HTERT RPE-1 (cell line): ENCODE measurements around the gene STKLD1.
"Not testable (repeated sequence)": the region's sequence is repeated elsewhere in the genome, so short reads cannot be mapped to it uniquely, and the experiment has no call there.

ENCODE experiments used
- in situ Hi-C: fragments of 300-500 bp; cut with MboI; formaldehyde crosslinking; loops from 4 replicates; pipeline ENCODE4 v1.14.3; 2020; ENCODE audit warnings: low sequenced_read_pairs

STKLD1 gene

DNA sequence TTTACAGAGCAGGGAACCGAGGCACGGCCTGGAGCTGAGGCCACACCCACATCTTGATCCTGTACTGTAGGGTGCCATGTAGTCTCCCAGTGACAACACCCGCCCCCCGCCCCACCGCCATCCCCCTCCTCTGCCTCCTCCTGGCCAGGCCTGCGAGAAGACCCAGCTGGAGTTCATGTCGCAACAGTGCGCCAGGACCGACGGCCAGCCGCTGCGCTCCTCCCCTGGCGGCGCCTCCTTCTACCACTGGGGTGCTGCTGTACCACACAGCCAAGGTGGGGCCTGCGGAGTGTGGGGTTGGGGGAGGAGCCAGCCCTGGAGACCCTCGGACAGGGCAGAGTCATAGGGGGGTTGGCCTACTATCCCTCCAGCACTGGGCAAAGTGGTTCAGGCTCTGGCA is 60.5 kb downstream of the STKLD1 start:
- in situ Hi-C loops, result no loop called here

DNA sequence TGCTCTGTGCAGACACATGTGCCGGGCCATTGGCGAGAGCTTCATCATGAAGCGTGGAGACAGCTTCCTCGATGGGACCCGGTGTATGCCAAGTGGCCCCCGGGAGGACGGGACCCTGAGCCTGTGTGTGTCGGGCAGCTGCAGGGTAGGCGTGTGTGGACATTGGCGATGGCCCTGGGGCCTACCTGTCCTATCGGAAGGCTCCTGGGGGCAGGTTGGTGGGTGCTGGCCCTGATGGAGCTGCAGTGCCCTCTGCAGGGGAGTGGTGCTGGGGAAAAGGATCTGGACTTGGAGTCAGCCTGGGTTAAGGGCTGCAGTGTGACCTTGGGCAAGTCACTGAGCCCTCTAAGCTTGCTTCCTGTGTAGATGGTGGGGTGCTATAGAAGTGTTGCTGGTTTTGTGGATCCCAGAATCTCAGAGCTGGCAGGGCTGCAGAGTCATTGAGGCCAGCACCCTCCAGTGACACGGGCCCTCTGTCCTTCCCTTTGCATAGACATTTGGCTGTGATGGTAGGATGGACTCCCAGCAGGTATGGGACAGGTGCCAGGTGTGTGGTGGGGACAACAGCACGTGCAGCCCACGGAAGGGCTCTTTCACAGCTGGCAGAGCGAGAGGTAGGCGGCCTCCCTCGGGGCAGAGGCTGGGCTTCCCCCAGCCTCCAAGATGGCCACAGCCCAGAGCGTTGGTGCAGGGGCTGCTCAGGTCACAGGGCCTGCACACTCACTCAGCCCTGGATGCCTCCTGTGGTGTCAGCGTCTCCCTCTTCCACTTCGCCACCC is 61.8 kb downstream of the STKLD1 start:
- in situ Hi-C loops, result no loop called here

DNA sequence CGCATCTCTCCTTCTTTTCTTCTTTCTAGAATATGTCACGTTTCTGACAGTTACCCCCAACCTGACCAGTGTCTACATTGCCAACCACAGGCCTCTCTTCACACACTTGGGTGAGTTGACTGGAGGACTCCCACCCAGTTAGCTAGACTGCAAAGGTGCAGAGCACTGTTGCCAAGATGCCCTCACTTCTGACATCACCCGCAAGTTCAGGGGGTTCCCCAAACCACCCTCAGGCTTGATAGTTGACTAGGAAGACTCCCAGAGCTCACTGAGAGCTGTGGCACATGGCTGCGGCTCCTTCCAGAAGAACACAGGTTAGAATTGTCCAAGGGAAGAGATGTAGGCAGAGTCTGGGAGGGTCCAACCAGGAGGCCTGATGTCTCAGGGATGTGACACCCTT is 63.2 kb downstream of the STKLD1 start:
- in situ Hi-C loops, result no loop called here

DNA sequence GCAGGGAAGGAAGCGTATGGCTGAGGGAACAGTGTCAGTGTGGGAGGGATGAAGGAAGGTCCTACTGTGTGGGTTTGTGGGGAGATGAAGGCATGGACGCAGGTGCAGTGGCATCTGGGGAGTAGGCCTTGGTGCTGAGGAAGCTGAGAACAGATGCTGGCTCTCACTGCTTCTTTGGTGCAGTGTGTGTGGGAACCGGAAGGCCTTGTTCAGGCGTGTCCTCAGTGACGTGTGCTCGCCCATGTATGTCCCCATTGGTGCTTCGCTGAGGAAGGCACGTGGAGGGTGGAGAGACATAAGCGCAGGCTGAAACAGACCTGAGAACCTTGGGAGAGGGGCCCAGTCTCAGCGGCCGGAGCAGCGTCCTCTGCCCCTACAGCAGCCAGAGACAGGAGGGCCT is 64.7 kb downstream of the STKLD1 start:
- in situ Hi-C loops, result no loop called here

DNA sequence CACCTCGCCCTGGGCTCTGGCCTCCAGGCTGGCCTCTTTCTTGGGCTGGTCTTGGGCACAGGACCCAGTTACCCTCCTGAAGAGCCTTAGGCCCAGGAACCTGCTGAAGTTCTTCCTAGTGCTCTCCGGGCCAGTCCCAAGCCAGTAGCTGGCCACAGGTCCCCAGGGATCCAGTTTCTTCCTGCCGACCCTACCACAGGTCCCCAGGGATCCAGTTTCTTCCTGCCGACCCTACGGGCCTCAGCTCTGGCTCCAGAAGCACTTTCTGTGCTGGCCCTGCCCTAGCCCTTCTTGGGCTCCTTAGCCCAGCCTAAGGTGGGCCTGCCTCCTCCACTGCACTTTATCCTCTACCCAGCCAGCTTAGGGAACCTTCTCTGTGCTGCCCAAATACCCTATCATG is 65.4 kb downstream of the STKLD1 start:
- in situ Hi-C loops, result no loop called here

DNA sequence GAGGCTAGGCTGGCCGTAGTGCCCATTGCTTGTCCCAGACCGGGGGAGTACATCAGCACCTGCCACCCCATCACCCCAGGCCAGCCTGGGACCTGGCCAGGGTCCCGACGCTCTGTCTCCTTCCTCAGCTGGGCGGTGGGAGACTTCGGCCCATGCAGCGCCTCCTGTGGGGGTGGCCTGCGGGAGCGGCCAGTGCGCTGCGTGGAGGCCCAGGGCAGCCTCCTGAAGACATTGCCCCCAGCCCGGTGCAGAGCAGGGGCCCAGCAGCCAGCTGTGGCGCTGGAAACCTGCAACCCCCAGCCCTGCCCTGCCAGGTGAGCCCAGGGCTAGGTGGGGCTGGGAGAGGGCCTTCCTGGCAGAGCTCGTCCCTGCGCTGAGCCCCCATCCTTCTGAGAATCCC is 67.1 kb downstream of the STKLD1 start:
- in situ Hi-C loops, result no loop called here

DNA sequence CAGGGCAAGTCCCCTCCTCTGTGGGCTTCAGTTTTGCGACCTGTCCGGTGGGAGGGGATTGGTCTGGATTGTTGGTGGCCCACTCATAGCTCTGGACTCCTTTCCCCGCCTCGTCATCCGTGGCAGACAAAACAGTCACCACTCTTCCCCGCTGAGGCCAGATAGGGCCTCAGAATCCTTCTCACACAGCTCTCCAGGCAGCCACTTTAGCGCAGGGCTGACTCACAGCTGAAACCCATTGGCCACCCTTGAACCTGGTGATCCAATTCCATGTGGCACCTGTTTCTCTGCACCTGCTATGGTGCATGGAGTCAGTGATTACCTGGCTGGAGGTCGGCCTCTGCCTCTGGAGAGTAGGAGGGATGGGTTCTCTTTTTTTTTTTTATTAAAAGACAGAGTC is 67.8 kb downstream of the STKLD1 start:
- in situ Hi-C loops, result no loop called here

DNA sequence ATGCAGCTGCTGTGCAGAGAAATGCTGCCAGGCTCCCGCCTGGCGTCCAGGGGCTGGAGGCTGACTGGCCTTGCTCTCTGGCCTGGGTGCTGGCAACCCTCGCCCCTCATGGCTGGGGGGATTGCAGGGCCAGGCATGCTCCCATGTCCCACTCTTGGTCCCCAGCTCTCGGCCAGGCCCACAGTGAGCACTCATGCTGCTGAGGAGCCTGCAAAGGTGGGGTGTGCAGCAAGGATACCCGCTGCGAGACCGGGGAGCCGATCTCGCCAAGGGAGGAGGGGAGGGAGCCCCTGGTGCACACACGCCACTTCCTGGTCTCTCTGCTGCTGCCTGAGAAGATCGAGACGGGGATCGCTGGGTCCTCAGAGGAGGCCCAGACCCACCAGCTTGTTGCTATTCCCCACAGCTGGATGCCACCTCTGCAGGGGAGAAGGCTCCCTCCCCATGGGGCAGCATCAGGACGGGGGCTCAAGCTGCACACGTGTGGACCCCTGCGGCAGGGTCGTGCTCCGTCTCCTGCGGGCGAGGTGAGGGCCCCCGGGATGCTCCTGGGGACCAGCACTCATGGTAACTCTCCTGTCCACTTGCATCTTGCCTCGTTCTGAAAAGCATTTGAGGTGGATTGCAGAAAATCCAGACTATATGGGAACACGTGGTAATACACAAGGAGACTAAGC is 69.3 kb downstream of the STKLD1 start:
- in situ Hi-C loops, result no loop called here

DNA sequence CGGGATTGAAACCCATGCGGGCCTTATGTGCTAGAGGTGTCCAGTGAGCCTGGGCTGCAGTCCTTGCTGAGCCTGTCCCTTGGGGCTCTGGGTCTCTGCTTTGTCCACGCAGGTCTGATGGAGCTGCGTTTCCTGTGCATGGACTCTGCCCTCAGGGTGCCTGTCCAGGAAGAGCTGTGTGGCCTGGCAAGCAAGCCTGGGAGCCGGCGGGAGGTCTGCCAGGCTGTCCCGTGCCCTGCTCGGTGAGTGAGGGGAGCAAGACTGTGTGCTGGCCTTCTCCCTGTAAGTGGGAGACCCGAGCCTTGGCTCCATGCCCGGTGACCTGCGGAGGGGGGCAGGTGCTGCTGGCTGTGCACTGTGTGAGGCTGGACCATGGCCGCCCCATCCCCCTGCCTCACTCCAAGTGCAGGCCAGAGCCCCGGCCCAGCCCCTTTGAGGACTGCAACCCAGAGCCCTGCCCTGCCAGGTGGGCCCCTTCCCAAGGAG is 72.4 kb downstream of the STKLD1 start:
- in situ Hi-C loops, result no loop called here

DNA sequence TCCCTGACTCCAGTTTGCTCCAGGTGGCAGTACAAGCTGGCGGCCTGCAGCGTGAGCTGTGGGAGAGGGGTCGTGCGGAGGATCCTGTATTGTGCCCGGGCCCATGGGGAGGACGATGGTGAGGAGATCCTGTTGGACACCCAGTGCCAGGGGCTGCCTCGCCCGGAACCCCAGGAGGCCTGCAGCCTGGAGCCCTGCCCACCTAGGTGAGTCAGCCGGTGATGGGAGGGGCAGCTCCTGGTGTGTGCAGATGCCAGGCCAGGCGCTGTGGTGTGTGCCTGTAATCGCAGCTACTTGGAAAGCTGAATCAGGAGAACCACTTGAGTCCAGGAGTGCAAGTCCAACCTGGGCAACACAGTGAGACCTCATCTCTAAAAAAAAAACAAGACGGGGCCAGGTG is 73.6 kb downstream of the STKLD1 start:
- in situ Hi-C loops, result no loop called here

DNA sequence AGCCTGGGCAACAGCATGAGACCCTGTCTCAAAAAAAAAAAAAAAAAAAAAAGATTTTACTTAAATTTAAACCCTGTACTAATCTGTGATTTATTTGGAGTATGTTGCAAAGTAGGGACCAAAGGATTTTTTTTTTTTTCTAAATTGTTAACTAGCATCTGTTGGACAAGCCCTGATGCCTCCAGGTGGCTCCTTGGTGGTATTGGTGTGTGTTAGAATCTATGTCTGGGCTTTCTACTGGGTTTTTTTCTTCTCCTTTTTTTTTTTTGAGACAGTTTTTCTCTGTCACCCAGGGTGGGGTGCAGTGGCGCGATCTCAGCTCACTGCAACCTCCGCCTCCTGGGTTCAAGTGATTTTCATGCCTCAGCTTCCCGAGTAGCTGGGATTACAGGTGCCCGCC is 75.7 kb downstream of the STKLD1 start:
- in situ Hi-C loops, result not testable (repeated sequence)

DNA sequence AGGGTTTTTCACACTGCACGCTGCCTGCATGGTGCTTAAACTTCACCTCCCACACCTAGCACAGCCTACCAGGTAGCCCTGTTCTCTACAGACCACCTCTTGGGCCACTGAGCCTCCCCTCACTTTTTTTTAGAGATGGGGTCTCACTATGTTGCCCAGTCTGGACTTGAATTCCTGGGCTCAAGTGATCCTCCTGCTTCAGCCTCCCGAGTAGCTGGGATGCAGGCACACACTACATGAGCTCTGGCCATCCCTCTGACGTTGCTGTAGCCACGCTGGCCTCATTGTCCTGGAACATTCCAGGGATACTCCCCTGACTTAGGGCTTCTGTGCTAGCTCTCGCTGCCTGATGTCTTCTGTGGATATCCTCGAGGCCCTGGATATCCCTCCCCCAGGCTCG is 76.4 kb downstream of the STKLD1 start:
- in situ Hi-C loops, result no loop called here

DNA sequence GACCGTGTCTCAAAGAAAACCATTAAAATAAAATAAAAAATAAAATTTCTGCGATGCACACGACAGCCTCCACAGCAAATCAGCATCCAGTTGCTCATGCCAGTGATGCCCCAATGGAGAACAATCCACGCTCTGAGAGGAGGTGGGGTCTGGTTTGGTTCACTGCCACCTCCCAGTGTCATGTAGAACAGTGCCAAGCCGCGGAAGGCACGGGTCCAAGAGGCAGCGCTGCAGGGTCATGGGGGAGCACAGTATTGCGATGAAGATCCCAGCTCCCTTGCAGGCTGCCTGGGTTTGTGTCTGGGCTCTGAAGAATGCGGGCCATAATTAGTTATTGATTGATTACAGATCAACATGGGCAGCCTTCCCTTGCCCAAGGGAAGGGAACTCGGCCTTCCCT is 77.5 kb downstream of the STKLD1 start:
- in situ Hi-C loops, result no loop called here

DNA sequence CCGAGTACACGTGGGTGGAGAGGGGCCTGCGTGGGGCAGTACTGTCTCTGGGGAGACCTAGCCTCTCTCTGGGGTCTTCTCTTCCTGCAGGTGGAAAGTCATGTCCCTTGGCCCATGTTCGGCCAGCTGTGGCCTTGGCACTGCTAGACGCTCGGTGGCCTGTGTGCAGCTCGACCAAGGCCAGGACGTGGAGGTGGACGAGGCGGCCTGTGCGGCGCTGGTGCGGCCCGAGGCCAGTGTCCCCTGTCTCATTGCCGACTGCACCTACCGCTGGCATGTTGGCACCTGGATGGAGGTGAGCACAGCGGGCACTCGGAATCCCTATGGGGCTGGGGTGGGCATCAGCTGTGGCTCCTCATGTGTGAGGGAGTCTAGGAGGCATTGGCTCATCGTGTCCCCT is 78.2 kb downstream of the STKLD1 start:
- in situ Hi-C loops, result no loop called here

DNA sequence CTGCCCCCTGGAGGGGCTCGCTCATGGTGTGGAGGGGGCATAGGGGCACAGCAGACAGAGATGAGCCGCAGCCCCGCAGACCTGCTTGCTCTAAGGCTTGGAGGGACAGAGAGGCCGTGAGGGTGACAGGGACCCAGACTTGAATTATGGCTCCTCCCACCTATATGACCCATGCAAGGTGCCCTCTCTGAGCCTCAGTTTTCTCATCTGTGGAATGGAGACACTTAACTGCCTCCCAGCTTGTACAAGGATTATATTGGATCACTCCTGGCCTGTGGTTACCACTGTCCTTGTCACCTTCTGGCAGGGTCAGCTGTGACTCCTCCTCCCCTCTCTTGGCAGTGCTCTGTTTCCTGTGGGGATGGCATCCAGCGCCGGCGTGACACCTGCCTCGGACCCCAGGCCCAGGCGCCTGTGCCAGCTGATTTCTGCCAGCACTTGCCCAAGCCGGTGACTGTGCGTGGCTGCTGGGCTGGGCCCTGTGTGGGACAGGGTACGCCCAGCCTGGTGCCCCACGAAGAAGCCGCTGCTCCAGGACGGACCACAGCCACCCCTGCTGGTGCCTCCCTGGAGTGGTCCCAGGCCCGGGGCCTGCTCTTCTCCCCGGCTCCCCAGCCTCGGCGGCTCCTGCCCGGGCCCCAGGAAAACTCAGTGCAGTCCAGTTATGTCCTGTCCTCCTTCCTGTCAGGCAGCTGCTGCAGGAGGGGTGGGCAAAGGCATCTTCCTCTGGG is 78.9 kb downstream of the STKLD1 start:
- in situ Hi-C loops, result no loop called here
